Sigmoid colon (tissue), 4 donors: Measurements from ENCODE around the gene KBTBD6.

Experiments
- EP300 ChIP-seq, 4 donors: sonication (generic); formaldehyde crosslinking; IDR thresholded peaks; one replicate each; pipeline ENCODE4 v1.6.1; 2017; ENCODE audit warnings: antibody characterized with exemption in 4 of 4
- POLR2A ChIP-seq, 2 donors: fragments of 450-650 bp; IDR thresholded peaks; one replicate each; pipeline ENCODE4 v1.6.1; 2016; ENCODE audit warnings: antibody characterized with exemption in 2 of 2, mild to moderate bottlenecking in 2 of 2, moderate library complexity in 2 of 2
- POLR2AphosphoS5 ChIP-seq, 4 donors: sonication (generic); formaldehyde crosslinking; IDR thresholded peaks; one replicate each; pipeline ENCODE4 v1.6.1; 2017; ENCODE audit warnings: antibody characterized with exemption in 4 of 4
- TF ChIP-seq, protein P1 (sequence below), 4 experiments: fragments of 450-650 bp in 3 of 4; fragments of 200-600 bp in 1 of 4; IDR thresholded peaks; one replicate each; pipeline ENCODE4 v1.5.1; 2016 to 2019; ENCODE audit warnings: antibody characterized with exemption in 4 of 4, mild to moderate bottlenecking in 3 of 4, moderate library complexity in 2 of 4

DNA sequence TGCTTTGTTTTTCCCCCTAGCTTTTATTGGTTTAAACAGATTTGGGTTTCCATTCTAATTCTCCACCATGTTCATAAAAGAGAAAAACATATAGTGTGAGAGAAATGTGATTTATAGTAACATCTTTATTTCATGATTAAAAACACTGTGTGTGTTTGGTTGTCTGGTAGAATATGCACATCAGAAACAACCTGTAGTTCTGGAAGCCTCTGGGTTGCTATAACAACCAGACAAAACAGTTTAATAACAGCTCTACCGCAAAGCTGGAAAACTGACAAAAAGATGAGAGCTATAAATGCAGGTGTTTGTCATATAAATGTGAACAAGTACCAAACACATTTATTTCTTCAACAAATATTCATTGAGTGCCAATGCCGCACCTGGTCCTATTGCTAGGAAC lies 9.8 kb downstream of the KBTBD6 start:
- TF ChIP-seq POLR2AphosphoS5 (IDR thresholded peaks at IDR 0.05) (no peak), POLR2A (IDR thresholded peaks at IDR 0.05) (no peak), EP300 (IDR thresholded peaks at IDR 0.05) (no peak)
- TF ChIP-seq, protein P1, sequence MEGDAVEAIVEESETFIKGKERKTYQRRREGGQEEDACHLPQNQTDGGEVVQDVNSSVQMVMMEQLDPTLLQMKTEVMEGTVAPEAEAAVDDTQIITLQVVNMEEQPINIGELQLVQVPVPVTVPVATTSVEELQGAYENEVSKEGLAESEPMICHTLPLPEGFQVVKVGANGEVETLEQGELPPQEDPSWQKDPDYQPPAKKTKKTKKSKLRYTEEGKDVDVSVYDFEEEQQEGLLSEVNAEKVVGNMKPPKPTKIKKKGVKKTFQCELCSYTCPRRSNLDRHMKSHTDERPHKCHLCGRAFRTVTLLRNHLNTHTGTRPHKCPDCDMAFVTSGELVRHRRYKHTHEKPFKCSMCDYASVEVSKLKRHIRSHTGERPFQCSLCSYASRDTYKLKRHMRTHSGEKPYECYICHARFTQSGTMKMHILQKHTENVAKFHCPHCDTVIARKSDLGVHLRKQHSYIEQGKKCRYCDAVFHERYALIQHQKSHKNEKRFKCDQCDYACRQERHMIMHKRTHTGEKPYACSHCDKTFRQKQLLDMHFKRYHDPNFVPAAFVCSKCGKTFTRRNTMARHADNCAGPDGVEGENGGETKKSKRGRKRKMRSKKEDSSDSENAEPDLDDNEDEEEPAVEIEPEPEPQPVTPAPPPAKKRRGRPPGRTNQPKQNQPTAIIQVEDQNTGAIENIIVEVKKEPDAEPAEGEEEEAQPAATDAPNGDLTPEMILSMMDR (IDR thresholded peaks at IDR 0.05) = no peak
